ENCODE data around the gene SPEF2. TPM values are rescaled to one million over a fixed set of nuclear protein-coding genes. Genes with fewer than 3 reads are reported as not detected.
A peak's percentile ranks its signal among the peaks of the same experiment; 100 is the strongest.

The SPEF2 gene
- total RNA-seq, 1 experiment from 2014 or later: 0.15 TPM

- TF ChIP-seq GABPB1 (CRISPR knock-in tag; IDR thresholded peaks at IDR 0.05): no peak
- TF ChIP-seq RELA (CRISPR knock-in tag; IDR thresholded peaks at IDR 0.05; ENCODE audit: borderline replicate concordance): no peak
- TF ChIP-seq, protein P1, sequence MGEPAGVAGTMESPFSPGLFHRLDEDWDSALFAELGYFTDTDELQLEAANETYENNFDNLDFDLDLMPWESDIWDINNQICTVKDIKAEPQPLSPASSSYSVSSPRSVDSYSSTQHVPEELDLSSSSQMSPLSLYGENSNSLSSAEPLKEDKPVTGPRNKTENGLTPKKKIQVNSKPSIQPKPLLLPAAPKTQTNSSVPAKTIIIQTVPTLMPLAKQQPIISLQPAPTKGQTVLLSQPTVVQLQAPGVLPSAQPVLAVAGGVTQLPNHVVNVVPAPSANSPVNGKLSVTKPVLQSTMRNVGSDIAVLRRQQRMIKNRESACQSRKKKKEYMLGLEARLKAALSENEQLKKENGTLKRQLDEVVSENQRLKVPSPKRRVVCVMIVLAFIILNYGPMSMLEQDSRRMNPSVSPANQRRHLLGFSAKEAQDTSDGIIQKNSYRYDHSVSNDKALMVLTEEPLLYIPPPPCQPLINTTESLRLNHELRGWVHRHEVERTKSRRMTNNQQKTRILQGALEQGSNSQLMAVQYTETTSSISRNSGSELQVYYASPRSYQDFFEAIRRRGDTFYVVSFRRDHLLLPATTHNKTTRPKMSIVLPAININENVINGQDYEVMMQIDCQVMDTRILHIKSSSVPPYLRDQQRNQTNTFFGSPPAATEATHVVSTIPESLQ (CRISPR knock-in tag; IDR thresholded peaks at IDR 0.05): no peak
- no peak for TF ChIP-seq FOXP1 (CRISPR knock-in tag; IDR thresholded peaks at IDR 0.05; ENCODE audit: borderline replicate concordance)
- no peak for TF ChIP-seq ZNF232 (CRISPR knock-in tag; IDR thresholded peaks at IDR 0.05)
- TF ChIP-seq AR (CRISPR knock-in tag; IDR thresholded peaks at IDR 0.05): no peak
Measured at GRCh38 chr5:35850967-35851680, 233.5 kb downstream of the SPEF2 start (continued).

- Mint-ChIP-seq H3K9me3 (peaks cover 12% of the 10 kb centered on the region), H3K4me3 (no peak overlapping the region), H3K36me3 (peaks cover 6% of the 10 kb centered on the region; the same call in 1 of the 2 replicates), H3K4me1 (peaks cover 8% of the 10 kb centered on the region), H3K27me3 (ENCODE audit: low read depth) (no peaks in the 10 kb centered on the region), H3K27ac (no peak overlapping the region)
- TF ChIP-seq MXD4 (CRISPR knock-in tag; IDR thresholded peaks at IDR 0.05; ENCODE audit: borderline replicate concordance): no peak
- TF ChIP-seq, protein P2, sequence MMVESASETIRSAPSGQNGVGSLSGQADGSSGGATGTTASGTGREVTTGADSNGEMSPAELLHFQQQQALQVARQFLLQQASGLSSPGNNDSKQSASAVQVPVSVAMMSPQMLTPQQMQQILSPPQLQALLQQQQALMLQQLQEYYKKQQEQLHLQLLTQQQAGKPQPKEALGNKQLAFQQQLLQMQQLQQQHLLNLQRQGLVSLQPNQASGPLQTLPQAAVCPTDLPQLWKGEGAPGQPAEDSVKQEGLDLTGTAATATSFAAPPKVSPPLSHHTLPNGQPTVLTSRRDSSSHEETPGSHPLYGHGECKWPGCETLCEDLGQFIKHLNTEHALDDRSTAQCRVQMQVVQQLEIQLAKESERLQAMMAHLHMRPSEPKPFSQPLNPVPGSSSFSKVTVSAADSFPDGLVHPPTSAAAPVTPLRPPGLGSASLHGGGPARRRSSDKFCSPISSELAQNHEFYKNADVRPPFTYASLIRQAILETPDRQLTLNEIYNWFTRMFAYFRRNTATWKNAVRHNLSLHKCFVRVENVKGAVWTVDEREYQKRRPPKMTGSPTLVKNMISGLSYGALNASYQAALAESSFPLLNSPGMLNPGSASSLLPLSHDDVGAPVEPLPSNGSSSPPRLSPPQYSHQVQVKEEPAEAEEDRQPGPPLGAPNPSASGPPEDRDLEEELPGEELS (CRISPR knock-in tag; IDR thresholded peaks at IDR 0.05): no peak
- TF ChIP-seq, protein P3, sequence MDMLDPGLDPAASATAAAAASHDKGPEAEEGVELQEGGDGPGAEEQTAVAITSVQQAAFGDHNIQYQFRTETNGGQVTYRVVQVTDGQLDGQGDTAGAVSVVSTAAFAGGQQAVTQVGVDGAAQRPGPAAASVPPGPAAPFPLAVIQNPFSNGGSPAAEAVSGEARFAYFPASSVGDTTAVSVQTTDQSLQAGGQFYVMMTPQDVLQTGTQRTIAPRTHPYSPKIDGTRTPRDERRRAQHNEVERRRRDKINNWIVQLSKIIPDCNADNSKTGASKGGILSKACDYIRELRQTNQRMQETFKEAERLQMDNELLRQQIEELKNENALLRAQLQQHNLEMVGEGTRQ (CRISPR knock-in tag; IDR thresholded peaks at IDR 0.05): no peak
- no peak for TF ChIP-seq ZNF671 (CRISPR knock-in tag; IDR thresholded peaks at IDR 0.05)
- TF ChIP-seq, protein P4, sequence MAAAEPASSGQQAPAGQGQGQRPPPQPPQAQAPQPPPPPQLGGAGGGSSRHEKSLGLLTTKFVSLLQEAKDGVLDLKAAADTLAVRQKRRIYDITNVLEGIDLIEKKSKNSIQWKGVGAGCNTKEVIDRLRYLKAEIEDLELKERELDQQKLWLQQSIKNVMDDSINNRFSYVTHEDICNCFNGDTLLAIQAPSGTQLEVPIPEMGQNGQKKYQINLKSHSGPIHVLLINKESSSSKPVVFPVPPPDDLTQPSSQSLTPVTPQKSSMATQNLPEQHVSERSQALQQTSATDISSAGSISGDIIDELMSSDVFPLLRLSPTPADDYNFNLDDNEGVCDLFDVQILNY (CRISPR knock-in tag; IDR thresholded peaks at IDR 0.05): no peak
- TF ChIP-seq KAT7 (CRISPR knock-in tag; IDR thresholded peaks at IDR 0.05; ENCODE audit: borderline replicate concordance): no peak
- POLR2A ChIA-PET: no interaction called here
- ATAC-seq: peak; percentile 63
- CTCF ChIA-PET: no interaction called here
- peak; percentile 12 for DNase-seq (ENCODE audit: low spot score)
Measured at GRCh38 chr5:35852084-35852734, 234.5 kb downstream of the SPEF2 start.

- CTCF ChIA-PET: no interaction called here
- H3K27ac Mint-ChIP-seq: no peak overlapping the region
- no peaks in the 10 kb centered on the region for H3K27me3 Mint-ChIP-seq (ENCODE audit: low read depth)
- H3K9me3 Mint-ChIP-seq: peaks cover 6% of the 10 kb centered on the region
- POLR2A ChIA-PET: no interaction called here
- H3K4me1 Mint-ChIP-seq: peaks cover 11% of the 10 kb centered on the region
- no peaks in the 10 kb centered on the region for H3K36me3 Mint-ChIP-seq
- TF ChIP-seq ZNF416 (CRISPR knock-in tag; IDR thresholded peaks at IDR 0.05): no peak
- TF ChIP-seq RORB (CRISPR knock-in tag; IDR thresholded peaks at IDR 0.05): no peak
- ATAC-seq (no peak), DNase-seq (ENCODE audit: low spot score) (no peak)
- no peak overlapping the region for H3K4me3 Mint-ChIP-seq
Measured at GRCh38 chr5:35852773-35853172, 235.1 kb downstream of the SPEF2 start.
